ENCODE data around the gene DUSP22. TPM values are rescaled to one million over a fixed set of nuclear protein-coding genes. Genes with fewer than 3 reads are reported as not detected.

Gene DUSP22
- total RNA-seq, 1 experiment from 2014 or later: 16.0 TPM

GRCh38 chr6:378090-378957 lies 86.0 kb downstream of the DUSP22 start:
- ChIA-PET POLR2A (ENCODE audit: low non-redundant PET) (no interaction called here), CTCF (no interaction called here)
- Histone ChIP-seq H3K4me1 (ENCODE audit: insufficient read depth, low read length, poor library complexity, severe bottlenecking) (no peaks in the 10 kb centered on the region), H3K27me3 (replicated peaks; ENCODE audit: insufficient read depth, low read depth, low read length, poor library complexity) (peaks cover 13% of the 10 kb centered on the region), H3K9me3 (ENCODE audit: low read depth, low read length, poor library complexity, severe bottlenecking) (no peaks in the 10 kb centered on the region), H3K36me3 (ENCODE audit: insufficient read depth, low read length, poor library complexity, severe bottlenecking) (no peaks in the 10 kb centered on the region), H3K4me3 (ENCODE audit: low read depth, low read length, poor library complexity, severe bottlenecking) (no peak overlapping the region), H3K27ac (ENCODE audit: low read depth, low read length, poor library complexity, severe bottlenecking) (no peak overlapping the region)
- BruUV-seq (replicated peaks): no TSS peak
- DNase-seq (ENCODE audit: low spot score): no peak
- intact Hi-C loops (cut with micrococcal nuclease; ENCODE audit: unreplicated experiment): no loop called here
- TF ChIP-seq EZH2 (IDR thresholded peaks at IDR 0.05; ENCODE audit: borderline replicate concordance, low read depth, low read length, poor library complexity, severe bottlenecking) (no peak), CTCF (conservative IDR thresholded peaks at IDR 0.05; ENCODE audit: low read depth, low read length) (no peak)

- H3K27me3 ChIP-seq (replicated peaks; ENCODE audit: insufficient read depth, low read depth, low read length, poor library complexity): peaks cover 6% of the 10 kb centered on the region
- no peak overlapping the region for H3K4me3 ChIP-seq (ENCODE audit: low read depth, low read length, poor library complexity, severe bottlenecking)
- H3K27ac ChIP-seq (ENCODE audit: low read depth, low read length, poor library complexity, severe bottlenecking): no peak overlapping the region
- ChIA-PET POLR2A (ENCODE audit: low non-redundant PET) (no interaction called here), CTCF (no interaction called here)
- intact Hi-C loops (cut with micrococcal nuclease; ENCODE audit: unreplicated experiment): no loop called here
- no peak for TF ChIP-seq EZH2 (IDR thresholded peaks at IDR 0.05; ENCODE audit: borderline replicate concordance, low read depth, low read length, poor library complexity, severe bottlenecking)
- TF ChIP-seq CTCF (conservative IDR thresholded peaks at IDR 0.05; ENCODE audit: low read depth, low read length): no peak
- H3K36me3 ChIP-seq (ENCODE audit: insufficient read depth, low read length, poor library complexity, severe bottlenecking): no peaks in the 10 kb centered on the region
- no TSS peak for BruUV-seq (replicated peaks)
- no peak for DNase-seq (ENCODE audit: low spot score)
- H3K4me1 ChIP-seq (ENCODE audit: insufficient read depth, low read length, poor library complexity, severe bottlenecking): no peaks in the 10 kb centered on the region
- no peaks in the 10 kb centered on the region for H3K9me3 ChIP-seq (ENCODE audit: low read depth, low read length, poor library complexity, severe bottlenecking)
Measured at GRCh38 chr6:378958-379409, 86.7 kb downstream of the DUSP22 start.

- no peak for DNase-seq (ENCODE audit: low spot score)
- intact Hi-C loops (cut with micrococcal nuclease; ENCODE audit: unreplicated experiment): no loop called here
- CTCF ChIA-PET: no interaction called here
- no peak for TF ChIP-seq CTCF (conservative IDR thresholded peaks at IDR 0.05; ENCODE audit: low read depth, low read length)
- no peak for TF ChIP-seq EZH2 (IDR thresholded peaks at IDR 0.05; ENCODE audit: borderline replicate concordance, low read depth, low read length, poor library complexity, severe bottlenecking)
- no TSS peak for BruUV-seq (replicated peaks)
- Histone ChIP-seq H3K9me3 (ENCODE audit: low read depth, low read length, poor library complexity, severe bottlenecking) (no peaks in the 10 kb centered on the region), H3K4me3 (ENCODE audit: low read depth, low read length, poor library complexity, severe bottlenecking) (no peak overlapping the region), H3K36me3 (ENCODE audit: insufficient read depth, low read length, poor library complexity, severe bottlenecking) (no peaks in the 10 kb centered on the region), H3K27ac (ENCODE audit: low read depth, low read length, poor library complexity, severe bottlenecking) (no peak overlapping the region), H3K27me3 (replicated peaks; ENCODE audit: insufficient read depth, low read depth, low read length, poor library complexity) (peaks cover under 1% of the 10 kb centered on the region), H3K4me1 (ENCODE audit: insufficient read depth, low read length, poor library complexity, severe bottlenecking) (no peaks in the 10 kb centered on the region)
- POLR2A ChIA-PET (ENCODE audit: low non-redundant PET): no interaction called here
Measured at GRCh38 chr6:379410-380181, 87.3 kb downstream of the DUSP22 start.
